GM19043 (cell line): ENCODE data around the gene PISD.

Experiments
- ATAC-seq: cut with Tn5 transposase; IDR thresholded peaks from one replicate; pipeline ENCODE4 v1.9.1; 2021; ENCODE audit warnings: low read depth; ENCODE audit not compliant: unreplicated experiment

The PISD gene

GRCh38 chr22:31578171-31578570, 83.8 kb downstream of the PISD start:
- ATAC-seq, result no peak

GRCh38 chr22:31577711-31578110, 84.3 kb downstream of the PISD start:
- ATAC-seq, result no peak

- ATAC-seq, result no peak
Measured at GRCh38 chr22:31575190-31575589, 86.8 kb downstream of the PISD start.

DNA sequence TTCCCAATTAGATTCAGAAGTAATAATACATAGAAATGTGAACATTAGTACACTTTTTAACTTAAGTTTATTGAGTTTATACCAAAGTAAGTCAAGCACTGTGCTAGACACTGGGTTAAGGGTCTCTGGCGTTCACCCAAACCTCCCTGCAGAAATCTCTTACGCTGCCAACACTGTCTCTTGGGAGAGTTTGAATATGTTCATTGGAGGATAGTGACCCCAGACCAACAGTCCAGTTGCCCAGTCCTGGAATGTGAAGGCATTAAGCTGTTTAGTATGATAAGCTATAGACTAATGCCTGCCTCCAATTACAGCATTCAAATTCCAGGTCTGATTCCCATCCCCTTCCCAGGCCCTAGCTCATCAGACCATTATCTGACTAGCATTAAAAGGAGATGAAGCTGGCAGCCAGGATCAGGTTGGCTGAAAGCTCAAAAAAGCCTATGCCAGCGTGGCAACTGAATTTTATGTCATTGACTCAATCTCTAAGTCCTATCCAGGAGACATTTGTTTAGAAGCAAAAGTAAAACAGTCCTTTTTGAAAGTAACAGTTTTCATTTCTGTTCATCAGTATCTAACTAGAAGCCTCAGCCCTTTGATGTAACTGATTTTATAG, 87.9 kb downstream of the PISD start:
- no peak for ATAC-seq

DNA sequence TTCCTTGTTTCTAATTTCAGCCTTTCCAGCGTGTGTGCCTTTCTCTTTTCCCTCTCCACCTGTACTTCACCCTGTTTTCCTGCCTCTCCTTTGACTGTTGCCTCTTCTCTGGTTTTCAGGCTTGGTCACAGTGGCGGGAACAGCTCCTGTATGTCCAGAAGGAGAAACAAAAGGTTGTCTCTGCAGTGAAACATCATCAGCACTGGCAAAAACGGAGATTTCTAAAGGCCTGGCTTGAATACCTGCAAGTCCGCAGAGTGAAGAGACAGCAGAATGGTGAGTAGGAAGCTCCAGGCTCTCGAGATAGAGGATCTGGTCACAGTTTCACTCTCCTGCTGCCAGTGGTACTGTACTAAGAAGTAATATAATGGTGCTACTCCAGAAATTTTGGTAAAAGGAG, 89.1 kb downstream of the PISD start:
- no peak for ATAC-seq

- ATAC-seq, result no peak
Measured at GRCh38 chr22:31569126-31569525, 92.9 kb downstream of the PISD start.
